ENCODE data around the gene AHNAK2.

- TF ChIP-seq CTCF (IDR thresholded peaks at IDR 0.05) (no peak), POLR2A (IDR thresholded peaks at IDR 0.05) (no peak)
Measured at GRCh38 chr14:104993306-104993705, 15.1 kb upstream of the AHNAK2 start.

Data from testis (tissue), 2 donors.